ENCODE data around the gene SHPK.

The SHPK gene

GRCh38 chr17:3603119-3603869, 32.8 kb downstream of the SHPK start:
- Histone ChIP-seq H3K9ac (ENCODE audit: low read depth in 1 of 2, low read length in 2 of 2) (no peak overlapping the region), H3K9me3 (ENCODE audit: control insufficient read depth in 1 of 2, low read length in 2 of 2) (no peaks in the 10 kb centered on the region), H3K4me1 (ENCODE audit: control insufficient read depth in 1 of 2, insufficient read depth in 2 of 2, low read length in 2 of 2) (no peaks in the 10 kb centered on the region), H3K36me3 (ENCODE audit: control insufficient read depth in 1 of 2, insufficient read depth in 2 of 2, low read length in 2 of 2) (peaks cover 7 to 39% of the 10 kb centered on the region in 2 donors), H3K27ac (ENCODE audit: low read depth, low read length) (no peak overlapping the region), H3K4me3 (ENCODE audit: low read depth in 1 of 2, low read length in 2 of 2) (no peak overlapping the region), H3K27me3 (ENCODE audit: control insufficient read depth in 1 of 2, insufficient read depth in 2 of 2, low read length in 2 of 2) (no peaks in the 10 kb centered on the region)

- Histone ChIP-seq H3K9me3 (ENCODE audit: control insufficient read depth in 1 of 2, low read length in 2 of 2) (no peaks in the 10 kb centered on the region), H3K27ac (ENCODE audit: low read depth, low read length) (no peak overlapping the region), H3K27me3 (ENCODE audit: control insufficient read depth in 1 of 2, insufficient read depth in 2 of 2, low read length in 2 of 2) (no peaks in the 10 kb centered on the region), H3K36me3 (ENCODE audit: control insufficient read depth in 1 of 2, insufficient read depth in 2 of 2, low read length in 2 of 2) (peaks cover 7 to 37% of the 10 kb centered on the region in 2 donors), H3K4me3 (ENCODE audit: low read depth in 1 of 2, low read length in 2 of 2) (no peak overlapping the region), H3K4me1 (ENCODE audit: control insufficient read depth in 1 of 2, insufficient read depth in 2 of 2, low read length in 2 of 2) (no peaks in the 10 kb centered on the region), H3K9ac (ENCODE audit: low read depth in 1 of 2, low read length in 2 of 2) (no peak overlapping the region)
Observed at GRCh38 chr17:3602499-3602898, 33.6 kb downstream of the SHPK start.

GRCh38 chr17:3600529-3601205, 35.4 kb downstream of the SHPK start:
- H3K9ac ChIP-seq (ENCODE audit: low read depth in 1 of 2, low read length in 2 of 2) = no peak overlapping the region
- peaks cover 7 to 38% of the 10 kb centered on the region in 2 donors for H3K36me3 ChIP-seq (ENCODE audit: control insufficient read depth in 1 of 2, insufficient read depth in 2 of 2, low read length in 2 of 2)
- H3K9me3 ChIP-seq (ENCODE audit: control insufficient read depth in 1 of 2, low read length in 2 of 2) = no peaks in the 10 kb centered on the region
- no peaks in the 10 kb centered on the region for H3K4me1 ChIP-seq (ENCODE audit: control insufficient read depth in 1 of 2, insufficient read depth in 2 of 2, low read length in 2 of 2)
- no peak overlapping the region for H3K27ac ChIP-seq (ENCODE audit: low read depth, low read length)
- no peaks in the 10 kb centered on the region for H3K27me3 ChIP-seq (ENCODE audit: control insufficient read depth in 1 of 2, insufficient read depth in 2 of 2, low read length in 2 of 2)
- H3K4me3 ChIP-seq (ENCODE audit: low read depth in 1 of 2, low read length in 2 of 2) = no peak overlapping the region

- Histone ChIP-seq H3K36me3 (ENCODE audit: control insufficient read depth in 1 of 2, insufficient read depth in 2 of 2, low read length in 2 of 2) (peaks cover 0 to 26% of the 10 kb centered on the region in 2 donors), H3K27me3 (ENCODE audit: control insufficient read depth in 1 of 2, insufficient read depth in 2 of 2, low read length in 2 of 2) (no peaks in the 10 kb centered on the region), H3K27ac (ENCODE audit: low read depth, low read length) (no peak overlapping the region), H3K9me3 (ENCODE audit: control insufficient read depth in 1 of 2, low read length in 2 of 2) (no peaks in the 10 kb centered on the region), H3K4me1 (ENCODE audit: control insufficient read depth in 1 of 2, insufficient read depth in 2 of 2, low read length in 2 of 2) (no peaks in the 10 kb centered on the region), H3K9ac (ENCODE audit: low read depth in 1 of 2, low read length in 2 of 2) (no peak overlapping the region), H3K4me3 (ENCODE audit: low read depth in 1 of 2, low read length in 2 of 2) (no peak overlapping the region)
Observed at GRCh38 chr17:3598078-3598477, 38.0 kb downstream of the SHPK start.

- Histone ChIP-seq H3K27me3 (ENCODE audit: control insufficient read depth in 1 of 2, insufficient read depth in 2 of 2, low read length in 2 of 2) (no peaks in the 10 kb centered on the region), H3K36me3 (ENCODE audit: control insufficient read depth in 1 of 2, insufficient read depth in 2 of 2, low read length in 2 of 2) (peaks cover 0 to 22% of the 10 kb centered on the region in 2 donors), H3K27ac (ENCODE audit: low read depth, low read length) (no peak overlapping the region), H3K9ac (ENCODE audit: low read depth in 1 of 2, low read length in 2 of 2) (no peak overlapping the region), H3K4me3 (ENCODE audit: low read depth in 1 of 2, low read length in 2 of 2) (no peak overlapping the region), H3K4me1 (ENCODE audit: control insufficient read depth in 1 of 2, insufficient read depth in 2 of 2, low read length in 2 of 2) (no peaks in the 10 kb centered on the region), H3K9me3 (ENCODE audit: control insufficient read depth in 1 of 2, low read length in 2 of 2) (no peaks in the 10 kb centered on the region)
Observed at GRCh38 chr17:3596804-3597464, 39.1 kb downstream of the SHPK start.

GRCh38 chr17:3594976-3595375, 41.1 kb downstream of the SHPK start:
- Histone ChIP-seq H3K4me1 (ENCODE audit: control insufficient read depth in 1 of 2, insufficient read depth in 2 of 2, low read length in 2 of 2) (no peaks in the 10 kb centered on the region), H3K9ac (ENCODE audit: low read depth in 1 of 2, low read length in 2 of 2) (no peak overlapping the region), H3K27me3 (ENCODE audit: control insufficient read depth in 1 of 2, insufficient read depth in 2 of 2, low read length in 2 of 2) (no peaks in the 10 kb centered on the region), H3K27ac (ENCODE audit: low read depth, low read length) (no peak overlapping the region), H3K4me3 (ENCODE audit: low read depth in 1 of 2, low read length in 2 of 2) (no peak overlapping the region), H3K9me3 (ENCODE audit: control insufficient read depth in 1 of 2, low read length in 2 of 2) (no peaks in the 10 kb centered on the region), H3K36me3 (ENCODE audit: control insufficient read depth in 1 of 2, insufficient read depth in 2 of 2, low read length in 2 of 2) (peaks cover 0 to 37% of the 10 kb centered on the region in 2 donors)

GRCh38 chr17:3594051-3594800, 41.8 kb downstream of the SHPK start:
- Histone ChIP-seq H3K9me3 (ENCODE audit: control insufficient read depth in 1 of 2, low read length in 2 of 2) (no peaks in the 10 kb centered on the region), H3K27ac (ENCODE audit: low read depth, low read length) (no peak overlapping the region), H3K36me3 (ENCODE audit: control insufficient read depth in 1 of 2, insufficient read depth in 2 of 2, low read length in 2 of 2) (peaks cover 0 to 45% of the 10 kb centered on the region in 2 donors), H3K27me3 (ENCODE audit: control insufficient read depth in 1 of 2, insufficient read depth in 2 of 2, low read length in 2 of 2) (no peaks in the 10 kb centered on the region), H3K9ac (ENCODE audit: low read depth in 1 of 2, low read length in 2 of 2) (no peak overlapping the region), H3K4me1 (ENCODE audit: control insufficient read depth in 1 of 2, insufficient read depth in 2 of 2, low read length in 2 of 2) (no peaks in the 10 kb centered on the region), H3K4me3 (ENCODE audit: low read depth in 1 of 2, low read length in 2 of 2) (no peak overlapping the region)

GRCh38 chr17:3593384-3593783, 42.7 kb downstream of the SHPK start:
- no peak overlapping the region for H3K4me3 ChIP-seq (ENCODE audit: low read depth in 1 of 2, low read length in 2 of 2)
- H3K36me3 ChIP-seq (ENCODE audit: control insufficient read depth in 1 of 2, insufficient read depth in 2 of 2, low read length in 2 of 2) = peaks cover 0 to 49% of the 10 kb centered on the region in 2 donors
- no peak overlapping the region for H3K9ac ChIP-seq (ENCODE audit: low read depth in 1 of 2, low read length in 2 of 2)
- no peaks in the 10 kb centered on the region for H3K4me1 ChIP-seq (ENCODE audit: control insufficient read depth in 1 of 2, insufficient read depth in 2 of 2, low read length in 2 of 2)
- H3K27me3 ChIP-seq (ENCODE audit: control insufficient read depth in 1 of 2, insufficient read depth in 2 of 2, low read length in 2 of 2) = no peaks in the 10 kb centered on the region
- H3K27ac ChIP-seq (ENCODE audit: low read depth, low read length) = no peak overlapping the region
- H3K9me3 ChIP-seq (ENCODE audit: control insufficient read depth in 1 of 2, low read length in 2 of 2) = no peaks in the 10 kb centered on the region

GRCh38 chr17:3592216-3592860, 43.7 kb downstream of the SHPK start:
- Histone ChIP-seq H3K27ac (ENCODE audit: low read depth, low read length) (no peak overlapping the region), H3K27me3 (ENCODE audit: control insufficient read depth in 1 of 2, insufficient read depth in 2 of 2, low read length in 2 of 2) (no peaks in the 10 kb centered on the region), H3K9ac (ENCODE audit: low read depth in 1 of 2, low read length in 2 of 2) (no peak overlapping the region), H3K9me3 (ENCODE audit: control insufficient read depth in 1 of 2, low read length in 2 of 2) (no peaks in the 10 kb centered on the region), H3K4me1 (ENCODE audit: control insufficient read depth in 1 of 2, insufficient read depth in 2 of 2, low read length in 2 of 2) (no peaks in the 10 kb centered on the region), H3K4me3 (ENCODE audit: low read depth in 1 of 2, low read length in 2 of 2) (no peak overlapping the region), H3K36me3 (ENCODE audit: control insufficient read depth in 1 of 2, insufficient read depth in 2 of 2, low read length in 2 of 2) (peaks cover 3 to 56% of the 10 kb centered on the region in 2 donors)
